ENCODE data around the gene HOXA10. TPM values are rescaled to one million over a fixed set of nuclear protein-coding genes. Genes with fewer than 3 reads are reported as not detected.

HOXA10 gene
- polyA plus RNA-seq, 4 donors: 144 to 166 (median 157) TPM

DNA sequence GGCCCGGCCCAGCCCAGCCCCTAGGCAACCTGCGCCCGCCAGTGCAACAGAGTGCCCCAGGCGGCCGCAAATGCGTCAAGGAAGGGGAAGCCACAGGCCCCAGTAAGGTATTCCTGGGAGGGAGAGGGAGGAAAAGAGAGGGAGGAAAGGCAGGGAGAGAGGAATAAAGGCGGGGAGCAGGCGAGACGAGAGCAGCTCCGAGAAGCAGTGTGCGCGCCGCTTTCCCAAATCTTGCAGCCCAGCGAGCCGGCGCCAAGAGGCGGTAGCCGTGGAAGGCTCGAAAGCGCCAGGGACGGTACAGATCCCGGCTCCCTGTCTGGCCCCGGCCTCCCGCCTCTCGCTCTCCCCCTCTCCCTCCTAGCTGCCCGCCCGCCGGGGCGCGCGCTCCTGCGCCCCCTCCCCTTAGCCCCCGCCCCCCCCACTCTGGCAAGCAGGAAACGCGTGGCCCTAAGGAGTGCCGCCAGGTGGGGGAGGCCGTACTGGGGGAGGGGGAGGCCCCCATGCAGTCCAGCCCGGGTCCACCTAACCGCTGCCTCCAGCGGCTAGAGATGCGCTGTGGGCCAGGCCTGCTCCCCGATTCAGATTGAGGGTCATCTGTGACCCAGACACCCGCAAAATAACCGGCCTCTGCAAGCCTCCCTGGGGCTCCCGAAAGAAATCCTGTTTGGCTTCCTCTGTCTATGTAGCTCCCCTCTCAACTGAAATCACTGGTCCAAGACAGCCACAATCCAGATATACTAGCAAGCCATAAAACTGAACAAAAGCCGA lies 4.3 kb downstream of the HOXA10 start:
- DNase-seq (ENCODE audit: low read depth in 4 of 4, low spot score in 3 of 4): no peak

DNA sequence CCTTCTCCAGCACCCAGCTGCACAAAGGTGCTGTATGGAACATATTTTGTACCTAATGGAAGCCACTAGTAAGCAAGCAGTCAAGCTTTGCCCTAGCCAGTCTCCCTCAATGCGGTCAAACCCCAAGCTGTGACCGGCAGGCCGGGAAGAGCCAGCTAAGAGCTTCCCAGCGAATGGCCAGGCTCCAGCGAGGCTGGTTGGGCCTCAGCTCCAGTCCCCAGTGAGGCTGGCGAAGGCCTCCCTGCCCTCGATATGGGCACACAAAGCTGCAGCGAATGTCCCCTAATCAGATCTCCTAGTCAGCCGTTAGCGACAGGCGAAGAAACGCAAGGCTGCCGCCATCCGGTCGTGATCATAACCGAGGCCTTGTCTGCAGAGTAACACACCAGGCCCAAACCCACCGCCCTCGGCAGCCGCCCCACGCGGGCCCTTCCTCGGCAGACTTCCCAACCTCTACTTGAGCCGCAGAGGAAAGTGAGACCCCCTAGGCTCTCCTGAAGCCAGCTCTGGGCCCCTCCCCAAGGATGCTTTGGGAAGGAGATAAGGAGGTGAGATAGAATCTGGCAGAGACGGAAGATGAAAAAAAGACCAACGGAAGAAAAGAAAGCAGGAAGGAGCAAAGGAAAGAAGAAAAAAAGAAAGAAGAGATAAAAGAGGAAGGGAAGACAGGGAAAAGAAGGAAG lies 5.7 kb downstream of the HOXA10 start:
- no peak for DNase-seq (ENCODE audit: low read depth in 4 of 4, low spot score in 3 of 4)

DNA sequence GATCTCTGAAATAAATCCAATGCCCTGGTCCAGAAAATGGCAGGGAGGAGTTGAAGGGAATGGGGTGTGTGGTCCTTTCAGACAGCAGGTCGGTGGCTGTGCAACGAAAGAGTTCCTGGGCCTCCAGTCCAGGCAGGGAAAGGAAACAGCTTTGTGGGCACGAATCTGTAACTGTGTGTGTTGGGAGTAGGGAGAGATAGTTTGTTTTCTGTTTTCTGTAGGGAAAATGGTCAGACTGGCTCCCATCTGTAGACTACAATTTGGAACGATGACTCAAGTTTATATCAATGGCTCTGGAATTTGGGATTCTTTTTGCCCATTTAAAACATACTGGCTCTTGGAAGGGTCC lies 6.2 kb downstream of the HOXA10 start:
- no peak for DNase-seq (ENCODE audit: low read depth in 4 of 4, low spot score in 3 of 4)

DNA sequence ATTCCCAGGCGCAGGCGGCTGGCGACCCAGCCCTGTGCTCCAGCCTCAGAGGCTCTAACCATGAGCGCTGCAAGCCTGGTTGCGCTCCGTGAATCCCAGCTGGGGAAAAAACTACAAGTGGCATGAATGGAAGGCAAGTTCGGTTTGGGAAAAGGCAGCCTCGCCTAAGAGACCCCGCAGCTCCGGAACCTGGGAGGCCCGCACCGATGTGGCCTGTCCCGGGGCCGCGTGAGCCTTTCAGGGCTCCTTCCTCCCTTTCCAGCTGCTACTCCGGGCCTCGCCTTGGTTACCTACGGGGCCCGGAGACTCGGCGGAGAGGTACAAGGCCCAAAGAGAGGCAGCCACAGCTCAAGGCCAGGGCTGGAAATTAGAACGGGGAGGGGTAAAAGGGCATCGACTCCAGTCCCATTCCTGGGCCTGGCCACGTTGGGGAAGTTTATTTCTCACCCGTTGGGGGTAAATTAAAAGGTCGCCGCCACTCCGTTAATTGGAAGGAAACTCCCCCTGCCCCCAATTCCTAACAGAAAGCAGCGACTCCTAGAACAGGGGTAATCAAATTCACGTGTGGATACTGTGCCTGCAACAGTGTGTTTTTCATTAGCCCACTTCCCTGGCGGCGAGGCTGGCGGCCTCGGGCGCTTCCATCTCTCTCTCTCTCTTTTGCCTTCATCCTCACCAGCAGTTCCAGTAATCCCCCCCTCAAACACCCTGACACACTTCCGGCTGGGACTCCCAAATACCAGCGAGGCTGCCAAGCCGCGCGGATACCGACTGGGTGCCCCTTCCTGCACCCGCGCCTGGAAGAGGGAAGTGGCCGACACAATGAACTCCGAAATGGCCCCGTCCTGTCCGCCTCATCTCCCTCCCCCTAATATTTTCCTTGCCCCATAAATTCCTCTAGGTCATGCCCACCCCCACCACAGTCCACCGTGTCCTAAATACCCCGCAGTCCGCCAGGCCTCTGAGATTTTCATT lies 7.3 kb downstream of the HOXA10 start:
- no peak for DNase-seq (ENCODE audit: low read depth in 4 of 4, low spot score in 3 of 4)

DNA sequence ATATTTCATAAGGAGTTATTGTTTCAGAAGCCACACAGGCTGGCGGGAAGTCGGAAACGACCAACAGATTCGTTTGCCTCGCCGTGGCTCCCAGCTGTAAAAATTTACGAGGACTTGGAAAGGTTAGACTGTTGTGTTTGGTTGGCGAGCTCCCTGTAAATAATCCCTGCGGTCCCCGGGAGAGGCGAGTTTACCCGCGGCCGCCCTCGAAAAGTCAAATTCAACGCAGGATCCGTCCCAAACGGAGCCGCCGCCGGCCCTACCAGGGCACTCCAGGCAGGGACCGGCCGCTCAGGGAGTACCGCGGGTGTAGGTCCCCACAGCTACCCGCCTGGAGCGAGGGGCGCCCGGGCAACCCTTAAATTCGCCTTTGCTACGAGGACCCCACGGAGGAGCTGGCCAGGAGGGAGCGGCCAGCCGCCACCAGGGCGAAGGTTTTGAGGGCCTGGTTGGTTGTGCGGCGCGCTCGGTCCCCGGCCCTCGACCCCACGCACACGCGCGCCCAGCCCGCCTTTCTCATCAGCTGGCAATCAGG lies 8.1 kb downstream of the HOXA10 start:
- DNase-seq (ENCODE audit: low read depth in 4 of 4, low spot score in 3 of 4): peak in 2 of 4 donors; percentile 77 to 80

DNA sequence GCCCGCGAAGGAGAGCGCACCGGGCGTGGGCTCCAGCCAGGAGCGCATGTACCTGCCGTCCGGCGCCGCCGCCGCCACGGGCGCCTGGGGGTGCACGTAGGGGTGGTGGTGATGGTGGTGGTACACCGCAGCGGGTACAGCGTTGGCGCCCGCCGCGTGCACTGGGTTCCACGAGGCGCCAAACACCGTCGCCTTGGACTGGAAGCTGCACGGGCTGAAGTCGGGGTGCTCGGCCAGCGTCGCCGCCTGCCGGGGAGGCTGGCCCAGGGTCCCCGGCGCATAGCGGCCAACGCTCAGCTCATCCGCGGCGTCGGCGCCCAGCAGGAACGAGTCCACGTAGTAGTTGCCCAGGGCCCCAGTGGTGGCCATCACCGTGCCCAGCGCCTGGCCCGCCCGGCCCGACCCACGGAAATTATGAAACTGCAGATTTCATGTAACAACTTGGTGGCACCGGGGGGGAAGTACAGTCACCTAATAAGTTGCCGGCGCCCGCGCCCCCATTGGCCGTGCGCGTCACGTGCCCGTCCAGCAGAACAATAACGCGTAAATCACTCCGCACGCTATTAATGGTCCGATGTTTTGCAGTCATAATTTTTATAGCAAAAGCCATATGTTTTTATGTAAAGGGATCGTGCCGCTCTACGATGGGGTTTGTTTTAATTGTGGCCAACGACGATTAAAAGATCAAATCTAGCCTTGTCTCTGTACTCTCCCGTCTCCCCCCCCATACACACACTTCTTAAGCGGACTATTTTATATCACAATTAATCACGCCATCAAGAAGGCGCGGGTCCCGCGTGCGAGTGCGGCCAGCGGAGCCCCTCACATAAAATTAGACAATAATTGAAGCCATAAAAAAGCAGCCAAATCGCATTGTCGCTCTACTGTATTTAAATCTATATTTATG lies 8.8 kb downstream of the HOXA10 start, which contains the start of gene HOXA9:
Gene HOXA9, minus strand, starts transcription at position 449 of the 907 bp plus-strand sequence. Its CDS starts 80 bp downstream, at position 369.
- peak in 3 of 4 donors; percentile 83 to 90 (median 87) for DNase-seq (ENCODE audit: low read depth in 4 of 4, low spot score in 3 of 4)

DNA sequence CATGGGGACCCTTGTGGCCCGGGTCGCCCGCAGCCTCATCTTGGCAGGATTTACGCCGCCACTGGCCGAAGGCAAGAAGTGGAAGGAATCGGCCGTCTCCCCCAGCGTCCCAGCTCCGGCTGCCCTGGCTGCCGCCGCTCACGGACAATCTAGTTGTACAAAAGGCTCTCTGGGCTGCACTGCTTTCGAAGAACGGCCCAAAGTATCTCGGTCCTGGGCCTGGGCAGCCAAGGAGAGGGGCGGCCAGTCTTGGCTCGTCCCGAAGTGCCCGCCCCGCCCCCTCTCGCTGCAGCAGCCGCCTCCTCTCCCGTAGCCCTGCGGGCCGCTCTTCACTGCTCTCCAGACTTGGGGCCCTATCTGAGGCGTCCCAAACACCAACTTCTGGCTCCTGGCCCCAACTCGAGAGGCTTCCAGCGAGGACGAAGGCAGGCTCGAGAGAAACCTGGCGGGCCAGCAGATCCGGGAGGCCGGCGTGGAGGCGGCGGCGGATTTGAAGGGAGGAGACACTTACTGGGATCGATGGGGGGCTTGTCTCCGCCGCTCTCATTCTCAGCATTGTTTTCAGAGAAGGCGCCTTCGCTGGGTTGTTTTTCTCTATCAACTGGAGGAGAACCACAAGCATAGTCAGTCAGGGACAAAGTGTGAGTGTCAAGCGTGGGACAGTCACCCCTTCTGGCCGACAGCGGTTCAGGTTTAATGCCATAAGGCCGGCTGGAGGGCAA lies 9.6 kb downstream of the HOXA10 start:
- DNase-seq (ENCODE audit: low read depth in 4 of 4, low spot score in 3 of 4): no peak

DNA sequence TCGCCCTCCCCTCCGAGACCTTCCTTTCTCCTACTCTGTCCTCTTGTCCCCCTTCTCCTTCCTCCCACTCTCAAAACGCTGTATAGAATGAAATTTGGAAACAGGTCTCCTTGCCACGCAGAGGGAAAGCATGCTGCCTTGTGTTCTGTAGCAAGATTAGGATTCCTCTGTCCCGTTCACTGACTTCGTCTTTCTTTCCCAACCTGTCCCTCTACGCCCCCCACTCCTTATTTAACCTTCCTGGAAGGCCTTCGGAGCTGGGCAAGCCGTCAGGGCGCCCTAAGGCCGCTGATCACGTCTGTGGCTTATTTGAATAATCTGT lies 10.1 kb downstream of the HOXA10 start:
- DNase-seq (ENCODE audit: low read depth in 4 of 4, low spot score in 3 of 4): no peak

DNA sequence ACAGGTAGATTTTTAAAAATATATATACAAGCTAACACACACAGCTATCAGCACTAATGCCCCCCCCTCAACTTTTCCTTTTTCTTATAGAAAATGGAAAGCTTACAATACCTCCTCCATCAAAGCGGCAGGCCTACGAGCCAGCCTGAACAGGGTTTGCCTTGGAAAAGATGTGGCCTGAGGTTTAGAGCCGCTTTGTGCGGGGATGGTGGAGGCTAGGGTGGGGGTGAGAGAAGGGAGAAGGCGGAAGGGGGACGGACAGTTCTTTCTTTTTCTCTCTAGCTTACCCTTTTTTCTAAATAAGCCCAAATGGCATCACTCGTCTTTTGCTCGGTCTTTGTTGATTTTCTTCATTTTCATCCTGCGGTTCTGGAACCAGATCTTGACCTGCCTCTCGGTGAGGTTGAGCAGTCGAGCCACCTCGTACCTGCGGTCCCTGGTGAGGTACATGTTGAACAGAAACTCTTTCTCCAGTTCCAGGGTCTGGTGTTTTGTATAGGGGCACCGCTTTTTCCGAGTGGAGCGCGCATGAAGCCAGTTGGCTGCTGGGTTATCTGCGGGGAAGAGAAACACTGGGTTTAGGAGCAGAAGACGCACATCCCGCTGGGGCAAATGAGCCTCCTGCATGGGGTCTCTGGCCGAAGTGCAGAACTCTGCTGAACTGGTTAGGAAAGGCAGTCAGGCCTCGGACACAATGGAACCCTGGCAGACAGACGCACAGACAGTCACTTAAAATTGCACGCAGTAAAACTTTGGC lies 10.7 kb downstream of the HOXA10 start:
- no peak for DNase-seq (ENCODE audit: low read depth in 4 of 4, low spot score in 3 of 4)

DNA sequence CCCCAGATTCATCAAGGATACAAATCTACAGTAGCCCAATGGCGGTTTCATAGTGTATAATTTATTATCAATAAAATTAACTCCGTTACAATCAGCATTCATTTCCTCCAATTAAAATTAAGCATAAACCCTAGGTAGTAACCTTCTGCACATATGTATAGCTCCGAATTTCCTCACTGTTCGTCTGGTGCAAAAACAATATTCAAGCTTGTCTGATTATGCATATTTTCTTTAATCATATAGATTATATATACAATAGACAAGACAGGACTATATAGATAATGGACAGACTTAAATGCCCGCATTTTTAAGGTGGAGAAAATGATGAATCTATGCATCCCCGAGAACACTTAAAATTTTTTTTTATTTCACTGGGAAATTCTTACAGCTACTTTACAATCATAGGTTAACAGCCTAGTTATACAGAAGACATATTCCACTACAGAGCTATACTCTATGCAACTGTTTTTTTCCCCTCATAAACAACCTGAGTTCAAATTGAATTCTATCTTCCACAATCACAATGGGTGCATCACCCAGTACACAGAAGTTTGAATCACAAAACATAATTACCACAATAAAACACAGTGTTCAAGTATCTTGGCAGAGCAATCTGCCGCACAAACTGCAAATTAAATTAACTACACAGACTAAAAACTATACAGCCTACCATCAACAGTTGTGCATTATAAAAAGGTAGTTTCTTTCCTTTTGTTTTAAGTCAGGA lies 11.4 kb downstream of the HOXA10 start:
- DNase-seq (ENCODE audit: low read depth in 4 of 4, low spot score in 3 of 4): no peak

DNA sequence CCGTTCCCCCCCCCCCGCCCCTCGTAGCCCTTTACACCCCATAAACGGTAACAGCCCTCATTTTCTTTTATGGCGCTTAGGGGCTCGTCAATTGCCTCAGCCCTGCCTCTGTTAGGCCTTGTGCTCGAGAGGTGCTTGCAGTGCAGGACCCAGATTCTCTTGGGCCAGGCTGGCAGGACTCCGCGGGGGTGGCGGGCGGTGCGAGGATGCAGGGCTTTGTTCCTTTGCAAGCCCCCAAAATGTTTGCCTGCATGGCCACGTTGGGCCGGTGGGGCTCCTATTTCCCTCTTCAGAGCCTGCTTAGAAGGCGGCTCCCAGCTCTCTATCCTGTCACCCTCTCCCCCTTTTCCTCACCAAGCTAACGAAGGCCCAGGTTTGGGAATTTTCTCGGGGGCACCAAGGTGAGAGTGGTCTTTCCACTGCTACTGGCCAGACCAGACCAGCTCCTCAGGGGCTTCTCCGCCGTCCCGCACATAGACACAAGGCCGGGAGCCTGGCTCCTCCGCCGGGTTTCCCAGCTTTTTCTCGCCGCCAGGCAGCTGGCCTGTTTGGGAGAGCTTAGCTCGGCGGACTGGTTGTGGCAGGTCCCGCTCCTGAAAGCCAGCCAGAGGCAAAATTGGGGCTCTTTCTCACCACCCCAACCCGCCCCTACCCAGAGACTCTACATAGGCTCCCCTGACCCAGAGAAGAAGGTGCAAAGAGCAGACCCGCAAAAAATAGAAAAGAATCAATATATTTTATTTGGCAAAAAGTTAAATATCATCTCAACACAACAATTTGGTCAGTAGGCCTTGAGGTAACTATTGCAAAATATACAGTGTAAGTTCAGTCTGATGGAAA lies 12.2 kb downstream of the HOXA10 start:
- DNase-seq (ENCODE audit: low read depth in 4 of 4, low spot score in 3 of 4): no peak

DNA sequence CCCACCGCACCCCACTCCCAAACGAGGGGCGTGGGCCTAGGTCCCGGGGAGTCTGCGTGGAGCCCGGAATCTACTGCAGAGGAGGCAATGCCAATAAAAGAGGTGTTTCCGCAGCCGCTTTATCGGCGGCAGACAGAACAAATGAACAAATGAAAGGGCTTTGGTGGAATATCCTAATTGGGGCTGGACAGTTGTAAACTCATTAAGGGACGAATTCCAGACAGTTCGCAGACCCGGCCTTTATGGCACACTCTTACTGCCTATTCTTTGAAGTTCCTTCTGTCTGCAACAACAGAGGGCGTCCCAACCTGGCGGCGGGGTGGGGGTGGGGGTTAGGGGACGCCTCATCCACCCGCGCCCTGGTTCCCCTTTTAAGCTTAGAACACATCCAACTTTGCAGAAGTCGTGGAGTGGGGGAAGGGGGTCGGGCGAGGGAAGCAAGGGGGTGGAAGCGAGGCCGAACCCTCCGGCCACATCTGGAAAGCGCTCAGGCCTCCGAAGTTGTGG lies 12.9 kb downstream of the HOXA10 start:
- DNase-seq (ENCODE audit: low read depth in 4 of 4, low spot score in 3 of 4): no peak

DNA sequence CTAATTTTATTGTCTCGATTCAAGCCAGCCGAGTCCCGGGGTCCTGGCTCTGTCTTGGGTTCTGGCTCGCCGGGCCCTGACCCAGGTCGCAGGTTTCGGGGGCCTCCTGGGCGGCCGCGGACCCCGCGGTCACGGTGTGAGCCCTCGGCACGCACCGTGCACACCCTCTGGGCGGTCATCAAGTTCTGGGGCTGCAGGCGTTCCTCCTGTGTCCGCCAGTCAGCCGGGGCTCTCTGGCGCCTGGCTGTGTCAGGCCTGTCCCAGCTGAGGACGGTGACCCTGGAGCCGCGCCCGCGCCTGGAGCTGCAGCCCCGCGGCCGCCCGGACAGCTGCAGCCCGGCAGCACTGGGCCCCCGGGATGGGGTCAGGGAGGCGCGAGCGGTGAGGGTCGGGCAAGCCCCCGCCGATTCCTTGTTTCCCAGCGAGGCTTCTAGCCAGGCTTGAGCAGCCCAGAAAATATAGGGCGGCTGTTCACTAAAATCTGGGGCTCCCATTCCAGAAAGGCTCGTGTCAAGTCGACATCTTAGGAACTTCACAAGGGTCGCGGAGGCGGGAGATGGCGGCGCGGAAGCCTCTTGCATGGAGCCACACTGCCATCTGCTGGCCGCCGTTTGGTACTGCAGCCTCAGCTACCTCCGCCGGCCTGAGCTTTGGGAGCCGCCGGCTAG lies 13.4 kb downstream of the HOXA10 start:
- peak; percentile 89 to 93 (median 90) for DNase-seq (ENCODE audit: low read depth in 4 of 4, low spot score in 3 of 4)

DNA sequence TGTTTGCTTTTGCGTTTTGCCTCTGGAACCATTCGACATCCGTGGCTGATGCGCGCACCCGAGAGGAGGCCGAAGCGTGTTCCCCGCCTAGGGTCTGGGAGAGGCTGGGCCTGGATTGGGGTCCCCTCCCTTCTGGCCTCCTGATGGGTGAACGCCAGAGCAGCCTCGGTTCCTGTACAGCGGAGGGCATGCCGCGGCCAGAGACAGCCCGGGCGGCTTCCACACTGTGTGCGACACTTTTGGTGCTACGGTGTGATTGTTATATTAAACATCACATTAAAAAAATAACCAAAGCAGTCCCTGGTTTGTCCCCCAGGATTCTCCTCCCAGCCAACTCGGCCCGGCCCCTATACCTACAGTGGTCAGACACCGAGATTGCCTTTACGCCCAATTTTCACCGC lies 14.0 kb downstream of the HOXA10 start:
- no peak for DNase-seq (ENCODE audit: low read depth in 4 of 4, low spot score in 3 of 4)

DNA sequence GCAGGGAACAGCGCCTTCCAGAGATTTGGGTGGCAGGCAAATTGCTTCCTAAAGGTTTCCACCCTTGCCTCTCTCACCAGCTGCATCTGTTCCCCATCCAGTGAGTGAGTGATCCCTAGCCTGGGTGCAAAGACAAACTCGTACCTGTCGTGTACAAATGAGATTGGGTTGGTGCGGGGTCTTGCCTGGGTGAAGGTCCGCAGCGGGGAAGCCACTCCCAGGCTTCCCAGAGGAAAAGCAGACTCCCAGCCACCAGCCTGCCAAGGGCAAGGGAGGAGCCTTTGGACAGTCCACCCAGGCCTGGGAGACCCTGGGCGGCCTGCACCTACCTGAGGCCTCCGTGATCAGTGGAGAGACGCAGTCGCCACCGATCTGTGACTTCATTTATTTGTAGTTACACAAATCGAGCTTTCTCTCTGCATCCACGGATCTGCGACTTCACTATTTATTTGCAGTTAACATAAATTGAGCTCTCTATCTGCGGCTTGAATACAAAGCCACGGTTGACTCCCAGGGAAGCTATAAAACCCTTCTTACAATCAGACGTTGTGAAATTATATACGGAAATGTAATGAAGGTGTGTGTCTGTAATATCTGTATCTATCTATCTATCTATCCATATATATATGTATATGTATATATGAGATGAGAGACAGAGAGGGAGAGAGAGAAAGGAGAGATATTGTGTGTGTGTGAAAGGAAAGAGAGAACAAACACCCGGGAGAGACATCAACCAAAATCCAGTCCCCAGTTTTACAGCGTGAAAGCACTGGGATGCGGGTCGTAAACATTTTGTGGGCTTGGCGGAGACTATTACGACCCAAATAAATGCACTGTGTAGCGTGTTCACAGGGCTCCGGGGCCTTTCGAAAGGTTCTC lies 14.6 kb downstream of the HOXA10 start:
- no peak for DNase-seq (ENCODE audit: low read depth in 4 of 4, low spot score in 3 of 4)

Data from right renal pelvis (tissue), 4 donors.